HG03103 (cell line): ENCODE results near the gene ATP5F1D.

Experiments used
- ATAC-seq: cut with Tn5 transposase; IDR thresholded peaks from one replicate; pipeline ENCODE4 v1.9.1; 2021; ENCODE audit warnings: low read depth; ENCODE audit not compliant: unreplicated experiment

The ATP5F1D gene

GRCh38 chr19:1290196-1290702 lies 48.7 kb downstream of the ATP5F1D start:
- ATAC-seq = no peak

GRCh38 chr19:1290703-1291651 lies 49.4 kb downstream of the ATP5F1D start:
- ATAC-seq = no peak

GRCh38 chr19:1291761-1292418 lies 50.3 kb downstream of the ATP5F1D start:
- no peak for ATAC-seq

- no peak for ATAC-seq
Measured at GRCh38 chr19:1292419-1293151, 51.0 kb downstream of the ATP5F1D start.

GRCh38 chr19:1293782-1294604 lies 52.4 kb downstream of the ATP5F1D start:
- no peak for ATAC-seq
